Trophoblast cell (in vitro differentiated cells and primary cell): ENCODE results near the gene PPFIBP2.

Source experiments
- DNase-seq, 2 donors: peaks; one replicate each; pipeline ENCODE4 v3.0.0-alpha.2; 2016
- H2AFZ ChIP-seq: 2 replicates; pipeline ENCODE4 v1.6.1; 2013; ENCODE audit warnings: low read length, moderate library complexity, mild to moderate bottlenecking; ENCODE audit not compliant: insufficient read depth, poor library complexity
- H2AK5ac ChIP-seq: 2 replicates; pipeline ENCODE4 v1.6.1; 2013; ENCODE audit warnings: mild to moderate bottlenecking, low read length
- H2BK120ac ChIP-seq: 2 replicates; pipeline ENCODE4 v1.6.1; 2013; ENCODE audit warnings: low read length, mild to moderate bottlenecking, moderate library complexity; ENCODE audit not compliant: insufficient read depth, poor library complexity
- H2BK12ac ChIP-seq: 2 replicates; pipeline ENCODE4 v1.6.1; 2013; ENCODE audit warnings: mild to moderate bottlenecking, low read length, moderate library complexity
- H2BK5ac ChIP-seq: 2 replicates; pipeline ENCODE4 v1.6.1; 2013; ENCODE audit warnings: low read length, low read depth, moderate library complexity, mild to moderate bottlenecking; ENCODE audit not compliant: poor library complexity
- H3K14ac ChIP-seq: 2 replicates; pipeline ENCODE4 v1.6.1; 2013; ENCODE audit warnings: mild to moderate bottlenecking, low read length
- H3K18ac ChIP-seq: 2 replicates; pipeline ENCODE4 v1.6.1; 2013; ENCODE audit warnings: mild to moderate bottlenecking, low read length
- H3K23ac ChIP-seq: 2 replicates; pipeline ENCODE4 v1.6.1; 2013; ENCODE audit warnings: low read length
- H3K27ac ChIP-seq: 2 replicates; pipeline ENCODE4 v1.5.1; 2013; ENCODE audit warnings: low read depth, mild to moderate bottlenecking, inconsistent platforms, low read length, moderate library complexity
- H3K27me3 ChIP-seq: 2 replicates; pipeline ENCODE4 v1.6.1; 2013; ENCODE audit warnings: inconsistent platforms, mild to moderate bottlenecking, low read length, moderate library complexity; ENCODE audit not compliant: insufficient read depth
- H3K36me3 ChIP-seq, 2 experiments: 1 replicate in 1 of 2; 2 replicates in 1 of 2; pipeline ENCODE4 v1.6.1; 2013; ENCODE audit warnings: low read length in 2 of 2, mild to moderate bottlenecking in 2 of 2, moderate library complexity in 1 of 2; ENCODE audit not compliant: insufficient read depth in 2 of 2, control insufficient read depth in 1 of 2
- H3K4ac ChIP-seq: 2 replicates; pipeline ENCODE4 v1.6.1; 2013; ENCODE audit warnings: low read depth, mild to moderate bottlenecking, low read length, moderate library complexity
- H3K4me1 ChIP-seq, 2 experiments: 1 replicate in 1 of 2; 2 replicates in 1 of 2; pipeline ENCODE4 v1.6.1; 2013; ENCODE audit warnings: low read length in 2 of 2, mild to moderate bottlenecking in 2 of 2, moderate library complexity in 1 of 2; ENCODE audit not compliant: insufficient read depth in 2 of 2, control insufficient read depth in 1 of 2
- H3K4me2 ChIP-seq: 2 replicates; pipeline ENCODE4 v1.6.1; 2013; ENCODE audit warnings: inconsistent platforms, mild to moderate bottlenecking, low read length, moderate library complexity
- H3K4me3 ChIP-seq: 2 replicates; pipeline ENCODE4 v1.5.1; 2013; ENCODE audit warnings: mild to moderate bottlenecking, low read depth, low read length, inconsistent platforms
- H3K79me1 ChIP-seq: one replicate; pipeline ENCODE4 v1.6.1; 2013; ENCODE audit warnings: low read length
- H3K79me2 ChIP-seq: 2 replicates; pipeline ENCODE4 v1.6.1; 2013; ENCODE audit warnings: low read length, mild to moderate bottlenecking; ENCODE audit not compliant: control insufficient read depth, insufficient read depth, poor library complexity
- H3K9ac ChIP-seq: 2 replicates; pipeline ENCODE4 v1.6.1; 2013; ENCODE audit warnings: mild to moderate bottlenecking, low read length
- H3K9me3 ChIP-seq: 2 replicates; pipeline ENCODE4 v1.6.1; 2013; ENCODE audit warnings: low read depth, mild to moderate bottlenecking, control low read depth, inconsistent platforms, low read length; ENCODE audit not compliant: insufficient read depth
- H4K12ac ChIP-seq: 2 replicates; pipeline ENCODE4 v1.6.1; 2013; ENCODE audit warnings: low read depth, mild to moderate bottlenecking, low read length, moderate library complexity
- H4K8ac ChIP-seq: 2 replicates; pipeline ENCODE4 v1.6.1; 2013; ENCODE audit warnings: low read depth, mild to moderate bottlenecking, low read length, moderate library complexity
- H4K91ac ChIP-seq: one replicate; pipeline ENCODE4 v1.6.1; 2013; ENCODE audit warnings: low read depth, mild to moderate bottlenecking, low read length, moderate library complexity
- WGBS: extraction: QIAGEN DNeasy Blood & Tissue Kit; methylation state at CpG from one replicate; pipeline ENCODE4 v1.1.7; 2013; ENCODE audit warnings: missing lambda C conversion rate; ENCODE audit not compliant: insufficient read length, insufficient coverage; ENCODE audit errors: extremely low coverage; 5-methylcytosine and 5-hydroxymethylcytosine counted together

Gene PPFIBP2

GRCh38 chr11:7564803-7565202 lies 51.0 kb downstream of the PPFIBP2 start:
- Histone ChIP-seq H3K9ac (no peak overlapping the region), H2AFZ (no peak overlapping the region), H3K14ac (no peak overlapping the region), H3K18ac (no peak overlapping the region), H4K8ac (no peak overlapping the region), H3K4me3 (no peak overlapping the region), H4K12ac (no peak overlapping the region), H3K27me3 (no peaks in the 10 kb centered on the region), H3K27ac (no peak overlapping the region), H3K4me1 (peaks cover 0 to 3% of the 10 kb centered on the region in 2 experiments), H3K4me2 (no peak overlapping the region), H3K79me2 (no peaks in the 10 kb centered on the region), H3K4ac (no peak overlapping the region), H4K91ac (no peak overlapping the region), H2BK120ac (no peak overlapping the region), H3K9me3 (no peaks in the 10 kb centered on the region), H2BK5ac (no peak overlapping the region), H3K23ac (no peak overlapping the region), H2BK12ac (no peak overlapping the region), H2AK5ac (no peak overlapping the region), H3K36me3 (peaks cover 0 to 4% of the 10 kb centered on the region in 2 experiments), H3K79me1 (no peaks in the 10 kb centered on the region)
- no CpG with 5 or more reads among the region's 2 CpGs for WGBS
- peak in 1 of 2 donors; percentile 67 for DNase-seq

GRCh38 chr11:7567311-7567710 lies 53.5 kb downstream of the PPFIBP2 start:
- H3K9ac ChIP-seq, result no peak overlapping the region
- no peaks in the 10 kb centered on the region for H3K9me3 ChIP-seq
- no peak overlapping the region for H2BK120ac ChIP-seq
- no peak overlapping the region for H2BK12ac ChIP-seq
- no peak overlapping the region for H2AK5ac ChIP-seq
- no peak overlapping the region for H3K4me2 ChIP-seq
- no peak overlapping the region for H4K8ac ChIP-seq
- H3K14ac ChIP-seq, result no peak overlapping the region
- H2AFZ ChIP-seq, result no peak overlapping the region
- no peak overlapping the region for H3K23ac ChIP-seq
- no peak for DNase-seq
- WGBS, result no CpG with 5 or more reads among the region's 1 CpG
- H3K79me1 ChIP-seq, result peaks cover 4% of the 10 kb centered on the region
- no peak overlapping the region for H2BK5ac ChIP-seq
- H3K18ac ChIP-seq, result no peak overlapping the region
- H4K12ac ChIP-seq, result no peak overlapping the region
- H3K27me3 ChIP-seq, result no peaks in the 10 kb centered on the region
- peaks cover 0 to 4% of the 10 kb centered on the region in 2 experiments for H3K36me3 ChIP-seq
- H3K4me3 ChIP-seq, result no peak overlapping the region
- H3K79me2 ChIP-seq, result no peaks in the 10 kb centered on the region
- peaks cover 4 to 7% of the 10 kb centered on the region in 2 experiments for H3K4me1 ChIP-seq
- H4K91ac ChIP-seq, result no peak overlapping the region
- no peak overlapping the region for H3K4ac ChIP-seq
- H3K27ac ChIP-seq, result no peak overlapping the region

- H2AK5ac ChIP-seq, result no peak overlapping the region
Measured at GRCh38 chr11:7569044-7569443, 55.2 kb downstream of the PPFIBP2 start.

GRCh38 chr11:7570241-7570640 lies 56.4 kb downstream of the PPFIBP2 start:
- no peak overlapping the region for H3K4ac ChIP-seq
- DNase-seq, result no peak

More at GRCh38 chr11:7569044-7569443, 55.2 kb downstream of the PPFIBP2 start:
- Histone ChIP-seq H3K36me3 (peaks cover 0 to 4% of the 10 kb centered on the region in 2 experiments), H3K14ac (no peak overlapping the region), H2BK12ac (no peak overlapping the region), H3K23ac (no peak overlapping the region), H3K4me3 (no peak overlapping the region), H3K9me3 (no peaks in the 10 kb centered on the region), H3K4me1 (peaks cover 19 to 20% of the 10 kb centered on the region in 2 experiments), H3K18ac (no peak overlapping the region), H2BK120ac (no peak overlapping the region), H3K9ac (no peak overlapping the region), H4K8ac (no peak overlapping the region), H2AFZ (no peak overlapping the region), H2BK5ac (no peak overlapping the region), H3K4ac (no peak overlapping the region), H3K4me2 (no peak overlapping the region), H3K27ac (no peak overlapping the region), H3K27me3 (no peaks in the 10 kb centered on the region), H4K12ac (no peak overlapping the region), H4K91ac (no peak overlapping the region), H3K79me1 (peaks cover 15% of the 10 kb centered on the region), H3K79me2 (peaks cover 1% of the 10 kb centered on the region)
- no CpG with 5 or more reads among the region's 1 CpG for WGBS
- no peak for DNase-seq

More at GRCh38 chr11:7570241-7570640, 56.4 kb downstream of the PPFIBP2 start:
- WGBS, result no CpG with 5 or more reads among the region's 2 CpGs
- no peak overlapping the region for H3K9ac ChIP-seq
- peaks cover 0 to 4% of the 10 kb centered on the region in 2 experiments for H3K36me3 ChIP-seq
- H4K8ac ChIP-seq, result no peak overlapping the region
- H3K4me1 ChIP-seq, result peaks cover 24 to 30% of the 10 kb centered on the region in 2 experiments
- H3K79me2 ChIP-seq, result peaks cover 6% of the 10 kb centered on the region
- no peak overlapping the region for H2BK12ac ChIP-seq
- H3K18ac ChIP-seq, result no peak overlapping the region
- no peaks in the 10 kb centered on the region for H3K27me3 ChIP-seq
- H3K14ac ChIP-seq, result no peak overlapping the region
- no peak overlapping the region for H3K27ac ChIP-seq
- H2BK5ac ChIP-seq, result no peak overlapping the region
- no peak overlapping the region for H3K23ac ChIP-seq
- H4K12ac ChIP-seq, result no peak overlapping the region
- no peak overlapping the region for H2AK5ac ChIP-seq
- H3K4me2 ChIP-seq, result no peak overlapping the region
- H2AFZ ChIP-seq, result no peak overlapping the region
- no peaks in the 10 kb centered on the region for H3K9me3 ChIP-seq
- H4K91ac ChIP-seq, result no peak overlapping the region
- no peak overlapping the region for H3K4me3 ChIP-seq
- peaks cover 23% of the 10 kb centered on the region for H3K79me1 ChIP-seq
- H2BK120ac ChIP-seq, result no peak overlapping the region
